ENCODE results near the gene GJB3.

GJB3 gene

DNA sequence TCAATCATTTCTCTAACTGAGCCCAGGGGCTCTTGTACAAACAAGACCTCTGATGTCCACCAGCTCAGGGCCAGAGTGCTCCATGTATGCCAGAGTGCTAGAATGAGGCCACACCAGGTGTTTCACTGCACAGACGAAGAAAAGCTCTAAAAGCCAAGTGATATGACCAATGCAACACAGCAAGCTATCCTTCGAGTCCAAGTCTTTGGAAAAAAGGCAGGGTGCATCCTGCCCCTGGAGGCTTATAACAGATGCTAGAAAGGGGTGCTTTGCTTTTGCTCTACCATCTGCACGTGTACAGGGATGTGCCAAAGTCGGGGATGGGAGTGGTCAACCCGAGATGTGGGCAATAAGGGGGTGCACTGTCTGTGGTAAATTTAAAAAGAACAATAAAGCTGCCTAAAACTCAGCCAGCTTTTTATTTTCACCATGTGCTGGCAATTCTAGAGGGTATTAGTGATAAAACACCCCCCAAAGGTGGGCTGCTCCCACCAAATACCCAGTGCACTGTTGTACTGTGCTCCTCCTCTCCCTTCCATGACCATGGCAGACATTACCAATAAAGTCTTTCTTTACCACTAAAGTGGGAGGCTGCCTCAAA lies 46.4 kb downstream of the GJB3 start:
- no peak for DNase-seq

DNA sequence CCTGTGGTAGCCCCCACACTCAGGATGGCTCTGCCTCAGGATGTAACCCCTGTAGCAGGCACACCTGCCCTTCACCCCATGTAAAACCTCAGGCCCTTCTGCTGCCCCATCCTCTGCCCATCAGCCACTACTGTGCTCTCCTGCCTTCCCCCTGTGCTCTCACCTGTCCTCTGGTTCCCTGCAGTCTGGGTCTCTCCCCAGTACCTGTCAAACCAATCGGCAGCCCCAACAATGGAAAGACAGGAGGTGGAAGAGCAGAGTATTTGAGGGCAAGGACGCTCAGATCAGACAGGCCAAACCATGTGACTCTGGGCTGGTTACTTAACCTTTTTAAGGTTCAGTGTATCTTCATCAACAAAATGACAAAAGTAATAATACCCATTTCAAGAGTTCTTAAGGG lies 47.6 kb downstream of the GJB3 start:
- DNase-seq: no peak

DNA sequence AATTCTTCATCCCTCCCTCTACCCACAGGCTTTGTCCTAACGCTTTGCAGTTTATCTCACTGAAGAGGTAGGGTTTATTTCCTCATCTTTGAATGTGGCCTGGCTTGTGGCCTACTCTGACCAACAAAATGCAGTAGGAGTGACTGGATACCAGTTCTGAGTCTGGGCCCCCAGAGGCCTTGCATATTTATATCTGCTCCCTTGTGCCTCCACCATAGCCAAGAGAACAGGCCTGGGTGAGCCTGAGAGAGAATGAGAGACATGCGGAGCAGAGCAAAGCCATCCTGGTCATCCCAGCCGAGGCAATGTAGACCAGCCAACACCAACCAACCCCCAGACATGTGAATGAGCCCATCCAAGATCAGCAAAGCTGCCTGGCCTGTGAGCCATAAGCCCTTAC lies 48.2 kb downstream of the GJB3 start:
- no peak for DNase-seq

DNA sequence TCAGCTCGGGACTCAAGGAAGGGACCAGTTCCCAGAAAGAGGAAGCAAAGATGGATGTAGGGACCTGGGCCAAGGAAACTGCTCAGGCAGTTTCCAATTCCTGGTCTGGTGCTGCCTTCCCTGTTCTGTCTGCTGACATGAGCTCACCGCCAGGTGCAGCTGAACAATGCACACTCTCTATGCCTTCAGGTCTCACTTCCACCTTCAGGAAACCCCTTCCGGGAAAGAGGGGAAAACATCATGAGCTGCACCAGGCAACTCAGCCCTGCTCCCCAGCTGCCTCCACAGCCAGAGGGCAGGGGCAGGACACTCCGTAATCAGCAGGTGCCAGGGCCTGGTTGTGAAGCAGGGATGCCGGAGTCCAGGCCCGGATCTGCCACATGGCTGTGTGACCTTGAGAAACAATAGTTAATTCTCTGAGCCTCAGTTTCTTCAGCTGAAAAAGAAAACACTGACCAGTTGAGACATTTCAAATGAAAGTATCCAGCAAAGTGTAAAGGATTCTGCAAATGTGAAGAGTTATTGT lies 50.8 kb downstream of the GJB3 start:
- peak; percentile 56 to 58 for DNase-seq

DNA sequence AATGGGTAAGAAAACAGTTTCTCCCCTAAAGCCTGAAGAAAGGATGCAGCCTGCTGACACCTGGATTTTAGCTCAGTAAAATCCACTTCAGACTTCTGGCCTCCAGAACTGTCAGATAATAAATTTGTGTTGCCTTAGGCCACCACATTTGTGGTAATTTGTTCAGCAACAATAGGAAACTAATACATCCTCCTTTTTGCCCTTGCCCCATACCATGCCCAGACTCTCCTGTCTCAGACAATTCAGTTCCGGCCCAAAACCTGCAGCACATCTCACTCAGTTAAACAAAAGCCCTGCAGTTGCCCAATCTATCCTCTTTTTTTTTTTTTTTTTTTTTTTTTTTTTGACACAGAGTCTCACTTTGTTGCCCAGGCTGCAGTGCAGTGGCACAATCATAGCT lies 52.7 kb downstream of the GJB3 start:
- no peak for DNase-seq
